GM12873 (cell line): ENCODE data around the gene PLB1.

Experiments
- CTCF ChIP-seq: IDR thresholded peaks from 2 replicates; pipeline ENCODE4 v1.5.1; 2012; ENCODE audit warnings: low read depth, mild to moderate bottlenecking, moderate library complexity, low read length, control low read depth; ENCODE audit not compliant: insufficient read depth; ENCODE audit errors: missing control alignments

The PLB1 gene

GRCh38 chr2:28608500-28609424 lies 112.9 kb downstream of the PLB1 start:
- TF ChIP-seq CTCF = no peak

- TF ChIP-seq CTCF = no peak
Measured at GRCh38 chr2:28610583-28611201, 114.8 kb downstream of the PLB1 start.

- TF ChIP-seq CTCF = no peak
Measured at GRCh38 chr2:28612131-28612812, 116.4 kb downstream of the PLB1 start.

GRCh38 chr2:28613186-28613585 lies 117.3 kb downstream of the PLB1 start:
- no peak for TF ChIP-seq CTCF

- no peak for TF ChIP-seq CTCF
Measured at GRCh38 chr2:28613633-28614501, 118.0 kb downstream of the PLB1 start.

GRCh38 chr2:28615706-28616105 lies 119.8 kb downstream of the PLB1 start:
- no peak for TF ChIP-seq CTCF
